Measurements from ENCODE around the gene B3GALT6.
"Not testable (repeated sequence)": the region's sequence is repeated elsewhere in the genome, so short reads cannot be mapped to it uniquely, and the experiment has no call there.

B3GALT6 gene

GRCh38 chr1:1232208-1232795, at the start of gene B3GALT6:
Gene B3GALT6, plus strand, starts transcription at chr1:1232237. Its CDS starts 42 bp downstream, at chr1:1232279.
- in situ Hi-C loops (cut with HindIII; ENCODE audit: low sequenced_read_pairs): no loop called here

GRCh38 chr1:1182491-1183220, 49.4 kb upstream of the B3GALT6 start:
- in situ Hi-C loops (cut with HindIII; ENCODE audit: low sequenced_read_pairs): no loop called here

GRCh38 chr1:1183221-1183747, 48.8 kb upstream of the B3GALT6 start:
- in situ Hi-C loops (cut with HindIII; ENCODE audit: low sequenced_read_pairs): no loop called here

- in situ Hi-C loops (cut with HindIII; ENCODE audit: low sequenced_read_pairs): no loop called here
These were observed 47.9 kb upstream of the B3GALT6 start for GRCh38 chr1:1183833-1184775.

- in situ Hi-C loops (cut with HindIII; ENCODE audit: low sequenced_read_pairs): no loop called here
These were observed 46.8 kb upstream of the B3GALT6 start for GRCh38 chr1:1185101-1185765.

GRCh38 chr1:1187938-1188337, 44.1 kb upstream of the B3GALT6 start:
- in situ Hi-C loops (cut with HindIII; ENCODE audit: low sequenced_read_pairs): no loop called here

GRCh38 chr1:1189111-1189510, 42.9 kb upstream of the B3GALT6 start:
- in situ Hi-C loops (cut with HindIII; ENCODE audit: low sequenced_read_pairs): no loop called here

- in situ Hi-C loops (cut with HindIII; ENCODE audit: low sequenced_read_pairs): no loop called here
These were observed 40.3 kb upstream of the B3GALT6 start for GRCh38 chr1:1191734-1192133.

- in situ Hi-C loops (cut with HindIII; ENCODE audit: low sequenced_read_pairs): no loop called here
These were observed 37.3 kb upstream of the B3GALT6 start for GRCh38 chr1:1194723-1195122.

GRCh38 chr1:1195726-1196125, 36.3 kb upstream of the B3GALT6 start:
- in situ Hi-C loops (cut with HindIII; ENCODE audit: low sequenced_read_pairs): not testable (repeated sequence)

- in situ Hi-C loops (cut with HindIII; ENCODE audit: low sequenced_read_pairs): no loop called here
These were observed 35.4 kb upstream of the B3GALT6 start for GRCh38 chr1:1196431-1197187.

- in situ Hi-C loops (cut with HindIII; ENCODE audit: low sequenced_read_pairs): no loop called here
These were observed 34.9 kb upstream of the B3GALT6 start for GRCh38 chr1:1197188-1197500.

- in situ Hi-C loops (cut with HindIII; ENCODE audit: low sequenced_read_pairs): no loop called here
These were observed 34.2 kb upstream of the B3GALT6 start for GRCh38 chr1:1197551-1198422.

GRCh38 chr1:1198423-1199140, 33.5 kb upstream of the B3GALT6 start:
- in situ Hi-C loops (cut with HindIII; ENCODE audit: low sequenced_read_pairs): no loop called here

- in situ Hi-C loops (cut with HindIII; ENCODE audit: low sequenced_read_pairs): no loop called here
These were observed 32.7 kb upstream of the B3GALT6 start for GRCh38 chr1:1199141-1199960.

GRCh38 chr1:1199961-1200875, 31.8 kb upstream of the B3GALT6 start:
- in situ Hi-C loops (cut with HindIII; ENCODE audit: low sequenced_read_pairs): no loop called here

Measured in endothelial cell of hepatic sinusoid (primary cell).